NCI-H2029 treated with DMSO at 0.1 percent for 48 hours (cell line): ENCODE results near the gene WWOX.

Source experiments
- DNase-seq: peaks from one replicate; lab custom pipeline; 2025; lab: John Stamatoyannopoulos, UW

WWOX gene

GRCh38 chr16:78804058-78804735, 704.7 kb downstream of the WWOX start:
- no peak for DNase-seq

- DNase-seq, result no peak
Measured at GRCh38 chr16:78805556-78805955, 706.1 kb downstream of the WWOX start.

- DNase-seq, result no peak
Measured at GRCh38 chr16:78811247-78811646, 711.8 kb downstream of the WWOX start.

GRCh38 chr16:78812582-78812981, 713.1 kb downstream of the WWOX start:
- no peak for DNase-seq

GRCh38 chr16:78813661-78814311, 714.3 kb downstream of the WWOX start:
- no peak for DNase-seq

- no peak for DNase-seq
Measured at GRCh38 chr16:78815713-78816112, 716.3 kb downstream of the WWOX start.

- DNase-seq, result no peak
Measured at GRCh38 chr16:78816499-78817195, 717.2 kb downstream of the WWOX start.

- DNase-seq, result no peak
Measured at GRCh38 chr16:78817200-78817739, 717.8 kb downstream of the WWOX start.

GRCh38 chr16:78821335-78821734, 721.9 kb downstream of the WWOX start:
- DNase-seq, result no peak

- DNase-seq, result no peak
Measured at GRCh38 chr16:78822509-78822908, 723.1 kb downstream of the WWOX start.

- DNase-seq, result no peak
Measured at GRCh38 chr16:78823027-78823426, 723.6 kb downstream of the WWOX start.

- no peak for DNase-seq
Measured at GRCh38 chr16:78829280-78829679, 729.8 kb downstream of the WWOX start.

GRCh38 chr16:78830599-78830998, 731.1 kb downstream of the WWOX start:
- no peak for DNase-seq

- DNase-seq, result no peak
Measured at GRCh38 chr16:78832100-78832499, 732.6 kb downstream of the WWOX start.

- DNase-seq, result no peak
Measured at GRCh38 chr16:78836802-78837491, 737.5 kb downstream of the WWOX start.

- DNase-seq, result no peak
Measured at GRCh38 chr16:78837706-78838105, 738.3 kb downstream of the WWOX start.

GRCh38 chr16:78838276-78838675, 738.8 kb downstream of the WWOX start:
- DNase-seq, result no peak

GRCh38 chr16:78842950-78843349, 743.5 kb downstream of the WWOX start:
- DNase-seq, result peak; percentile 5

- no peak for DNase-seq
Measured at GRCh38 chr16:78843978-78844377, 744.5 kb downstream of the WWOX start.

- no peak for DNase-seq
Measured at GRCh38 chr16:78844682-78845081, 745.2 kb downstream of the WWOX start.

GRCh38 chr16:78851266-78851665, 751.8 kb downstream of the WWOX start:
- no peak for DNase-seq

- no peak for DNase-seq
Measured at GRCh38 chr16:78852081-78852635, 752.7 kb downstream of the WWOX start.
